SK-N-SH (cell line): Measurements from ENCODE around the gene HDAC7.

Experiments
- CHD2 ChIP-seq: fragments of 150-350 bp; IDR thresholded peaks from 2 replicates; pipeline ENCODE4 v1.6.1; 2018; ENCODE audit warnings: low read length; ENCODE audit not compliant: partially characterized antibody
- CTCF ChIP-seq: fragments of 200-600 bp; sonication (generic); IDR thresholded peaks from 2 replicates; pipeline ENCODE4 v1.6.1; 2017; ENCODE audit warnings: antibody characterized with exemption, mild to moderate bottlenecking, moderate library complexity
- EP300 ChIP-seq, 2 experiments: IDR thresholded peaks; 2 replicates each; pipeline versions ENCODE4 v1.4.0 to v1.6.1; 2012; ENCODE audit warnings: borderline replicate concordance in 1 of 2, low read depth in 1 of 2, low read length in 1 of 2
- FOXM1 ChIP-seq: IDR thresholded peaks from 2 replicates; pipeline ENCODE4 v1.4.0; 2012; ENCODE audit warnings: low read depth, mild to moderate bottlenecking
- GABPA ChIP-seq: IDR thresholded peaks from 2 replicates; pipeline ENCODE4 v1.4.0; 2012; ENCODE audit warnings: low read depth, mild to moderate bottlenecking
- POLR2AphosphoS5 ChIP-seq: IDR thresholded peaks from 2 replicates; pipeline ENCODE4 v1.6.1; 2012; ENCODE audit warnings: low read depth, low read length
- RAD21 ChIP-seq: IDR thresholded peaks from 2 replicates; pipeline ENCODE4 v1.6.1; 2012; ENCODE audit warnings: mild to moderate bottlenecking, low read length
- REST ChIP-seq: IDR thresholded peaks from 2 replicates; pipeline ENCODE4 v1.6.1; 2012; ENCODE audit warnings: mild to moderate bottlenecking, low read depth, low read length, moderate library complexity
- SMC3 ChIP-seq: IDR thresholded peaks from 2 replicates; pipeline ENCODE4 v1.6.1; 2012; ENCODE audit warnings: low read depth, low read length, improper control_type of control experiment
- TAF1 ChIP-seq: IDR thresholded peaks from 2 replicates; pipeline ENCODE4 v1.6.1; 2012; ENCODE audit warnings: low read depth, mild to moderate bottlenecking, low read length, moderate library complexity, borderline replicate concordance
- USF2 ChIP-seq: fragments of 150-350 bp; IDR thresholded peaks from 2 replicates; pipeline ENCODE4 v1.6.1; 2017; ENCODE audit warnings: antibody characterized with exemption, low read length, low read depth, borderline replicate concordance
- YY1 ChIP-seq: IDR thresholded peaks from 2 replicates; pipeline ENCODE4 v1.4.0; 2012; ENCODE audit warnings: low read depth, mild to moderate bottlenecking
- ZBTB33 ChIP-seq: IDR thresholded peaks from 2 replicates; pipeline ENCODE4 v1.4.0; 2012; ENCODE audit warnings: low read depth, borderline replicate concordance

GRCh38 chr12:47778881-47779280, 40.8 kb downstream of the HDAC7 start:
- no peak for TF ChIP-seq CTCF
- no peak for TF ChIP-seq GABPA
- TF ChIP-seq POLR2AphosphoS5, result no peak
- no peak for TF ChIP-seq REST
- TF ChIP-seq TAF1, result no peak
- no peak for TF ChIP-seq RAD21
- TF ChIP-seq SMC3, result no peak
- TF ChIP-seq CHD2, result no peak
- no peak for TF ChIP-seq FOXM1
- no peak for TF ChIP-seq ZBTB33
- TF ChIP-seq YY1, result no peak
- TF ChIP-seq EP300 (IDR thresholded peaks at IDR 0.05; ENCODE audit: borderline replicate concordance in 1 of 2, low read depth in 1 of 2, low read length in 1 of 2), result no peak
- TF ChIP-seq USF2, result no peak
